HCT116 (cell line): ENCODE measurements around the gene OIT3. TPM values are rescaled to one million over a fixed set of nuclear protein-coding genes. Genes with fewer than 3 reads are reported as not detected.

ENCODE experiments used
- ATAC-seq: fragments of 200-7000 bp; cut with Tn5 transposase; 2 replicates; pipeline ENCODE4 v1.9.1; 2020; ENCODE audit warnings: mild to moderate bottlenecking, moderate library complexity
- BruUV-seq: library from RNA; stranded (reverse); fragments of 400-500 nt; replicated peaks from 2 replicates; lab custom pipeline; 2021; lab: Mats Ljungman, UMichigan
- CTCF ChIA-PET: fragments of 300-600 bp; sonication (Branson Sonifier 250); formaldehyde crosslinking; loops from one replicate; lab custom pipeline; 2021; ENCODE audit warnings: antibody characterized with exemption; lab: Charles Lee
- POLR2A ChIA-PET: fragments of 300-600, 350-600 bp; sonication (Branson Sonifier 250); formaldehyde crosslinking; loops from one replicate; lab custom pipeline; 2021; ENCODE audit warnings: antibody characterized with exemption; lab: Charles Lee
- RAD21 ChIA-PET, 2 experiments: fragments of 300-600 bp; sonication (Branson Sonifier 250); formaldehyde crosslinking; loops; one replicate each; lab custom pipeline; 2023; ENCODE audit warnings: low total read pairs in 2 of 2; ENCODE audit not compliant: uncharacterized antibody in 2 of 2, unreplicated experiment in 2 of 2, low non-redundant PET in 1 of 2; lab: Charles Lee
- DNase-seq: peaks from one replicate; pipeline ENCODE4 v3.0.0-alpha.2; 2010; ENCODE audit warnings: low read depth, low spot score
- H2AFZ ChIP-seq: fragments of 200-600 bp; shearing (Covaris generic), sonication (generic); 2 replicates; pipeline ENCODE4 v1.6.1; 2017; ENCODE audit warnings: low read depth, mixed run types, mixed read lengths, antibody characterized with exemption, low read length; ENCODE audit not compliant: poor library complexity, severe bottlenecking
- H3K27ac ChIP-seq: 2 replicates; pipeline ENCODE4 v1.5.1; 2012; ENCODE audit warnings: low read depth, low read length
- H3K27me3 ChIP-seq: fragments of 200-600 bp; sonication (generic); 2 replicates; pipeline ENCODE4 v1.6.1; 2016; ENCODE audit warnings: mixed run types, low read length, mixed read lengths; ENCODE audit not compliant: insufficient read depth
- H3K36me3 ChIP-seq, 2 experiments: fragments of 200-500 bp in 1 of 2; fragments of 200-600 bp in 1 of 2; sonication (Bioruptor generic) in 1 of 2; sonication (generic) in 1 of 2; 2 replicates each; pipeline versions ENCODE4 v1.5.1 to v1.6.1; 2014 to 2016; ENCODE audit warnings: low read length in 2 of 2, inconsistent platforms in 1 of 2, mixed read lengths in 1 of 2, mixed run types in 1 of 2; ENCODE audit not compliant: insufficient read depth in 2 of 2, control insufficient read depth in 1 of 2
- H3K4me1 ChIP-seq, 2 experiments: fragments of 200-600 bp in 1 of 2; sonication (generic) in 1 of 2; 2 replicates each; pipeline versions ENCODE4 v1.5.1 to v1.6.1; 2012 to 2017; ENCODE audit warnings: low read length in 2 of 2, inconsistent platforms in 1 of 2, mild to moderate bottlenecking in 1 of 2, mixed read lengths in 1 of 2, mixed run types in 1 of 2, moderate library complexity in 1 of 2; ENCODE audit not compliant: insufficient read depth in 2 of 2, control insufficient read depth in 1 of 2
- H3K4me2 ChIP-seq: fragments of 200-600 bp; sonication (generic); 2 replicates; pipeline ENCODE4 v1.6.1; 2017; ENCODE audit warnings: mixed run types, low read length, mixed read lengths
- H3K4me3 ChIP-seq, 2 experiments: fragments of 200-600 bp in 1 of 2; sonication (generic) in 1 of 2; replicated peaks in 1 of 2; 2 replicates each; pipeline ENCODE4 v1.5.1; 2011 to 2016; ENCODE audit warnings: low read length in 2 of 2, control low read depth in 1 of 2, low read depth in 1 of 2, mild to moderate bottlenecking in 1 of 2, mixed read lengths in 1 of 2, mixed run types in 1 of 2
- H3K79me2 ChIP-seq: fragments of 200-600 bp; sonication (generic); 2 replicates; pipeline ENCODE4 v1.6.1; 2017; ENCODE audit warnings: mild to moderate bottlenecking, mixed run types, low read length, moderate library complexity, mixed read lengths; ENCODE audit not compliant: insufficient read depth
- H3K9ac ChIP-seq: fragments of 200-600 bp; sonication (generic); 2 replicates; pipeline ENCODE4 v1.6.1; 2016; ENCODE audit warnings: low read length, mixed read lengths
- H3K9me2 ChIP-seq: fragments of 200-600 bp; sonication (generic), shearing (Covaris generic); 2 replicates; pipeline ENCODE4 v1.6.1; 2017; ENCODE audit warnings: mixed run types, mild to moderate bottlenecking, moderate library complexity; ENCODE audit not compliant: insufficient read depth
- H3K9me3 ChIP-seq, 2 experiments: fragments of 200-500 bp in 1 of 2; fragments of 200-600 bp in 1 of 2; sonication (Bioruptor generic) in 1 of 2; sonication (generic) in 1 of 2; 2 replicates each; pipeline ENCODE4 v1.6.1; 2014 to 2017; ENCODE audit warnings: low read length in 2 of 2, mixed read lengths in 2 of 2, inconsistent platforms in 1 of 2, low read depth in 1 of 2, mild to moderate bottlenecking in 1 of 2, mixed run types in 1 of 2, moderate library complexity in 1 of 2; ENCODE audit not compliant: control insufficient read depth in 1 of 2, insufficient read depth in 1 of 2
- H4K20me1 ChIP-seq: fragments of 200-600 bp; sonication (generic), shearing (Covaris generic); 2 replicates; pipeline ENCODE4 v1.6.1; 2017; ENCODE audit warnings: mixed run types, mild to moderate bottlenecking, moderate library complexity; ENCODE audit not compliant: insufficient read depth
- CEBPB ChIP-seq: IDR thresholded peaks from 2 replicates; pipeline ENCODE4 v1.6.1; 2012; ENCODE audit warnings: low read depth
- EGR1 ChIP-seq: IDR thresholded peaks from 2 replicates; pipeline ENCODE4 v1.6.1; 2012; ENCODE audit warnings: low read depth
- EZH2phosphoT487 ChIP-seq: fragments of 200-600 bp; IDR thresholded peaks from 2 replicates; pipeline ENCODE4 v1.6.1; 2018; ENCODE audit warnings: antibody characterized with exemption, borderline replicate concordance
- FOSL1 ChIP-seq: IDR thresholded peaks from 2 replicates; pipeline ENCODE4 v1.6.1; 2012; ENCODE audit warnings: low read depth
- JUND ChIP-seq: IDR thresholded peaks from 2 replicates; pipeline ENCODE4 v1.6.1; 2012
- RAD21 ChIP-seq: IDR thresholded peaks from 2 replicates; pipeline ENCODE4 v1.6.1; 2012; ENCODE audit warnings: low read depth, mild to moderate bottlenecking
- SIN3A ChIP-seq: IDR thresholded peaks from 2 replicates; pipeline ENCODE4 v1.6.1; 2012; ENCODE audit warnings: low read depth
- SRF ChIP-seq: IDR thresholded peaks from 2 replicates; pipeline ENCODE4 v1.6.1; 2012; ENCODE audit warnings: low read depth
- TCF7L2 ChIP-seq: IDR thresholded peaks from 2 replicates; pipeline ENCODE4 v1.7.0; 2011; ENCODE audit warnings: borderline replicate concordance, inconsistent platforms; ENCODE audit not compliant: insufficient read depth, insufficient read length; ENCODE audit errors: extremely low read depth
- intact Hi-C: fragments of 100-400 bp; cut with micrococcal nuclease; formaldehyde crosslinking; loops from 2 replicates; pipeline ENCODE4 v1.10.0; 2022
- total RNA-seq: library from RNA; stranded (reverse); gene quantifications from one replicate; pipeline ENCODE4 v1.2.1, GENCODE V29; 2021; ENCODE audit not compliant: unreplicated experiment
- TF ChIP-seq, protein P1 (sequence below): IDR thresholded peaks from 2 replicates; pipeline ENCODE4 v1.6.1; 2012

OIT3 gene
- total RNA-seq, 1 experiment from 2014 or later = not detected

DNA sequence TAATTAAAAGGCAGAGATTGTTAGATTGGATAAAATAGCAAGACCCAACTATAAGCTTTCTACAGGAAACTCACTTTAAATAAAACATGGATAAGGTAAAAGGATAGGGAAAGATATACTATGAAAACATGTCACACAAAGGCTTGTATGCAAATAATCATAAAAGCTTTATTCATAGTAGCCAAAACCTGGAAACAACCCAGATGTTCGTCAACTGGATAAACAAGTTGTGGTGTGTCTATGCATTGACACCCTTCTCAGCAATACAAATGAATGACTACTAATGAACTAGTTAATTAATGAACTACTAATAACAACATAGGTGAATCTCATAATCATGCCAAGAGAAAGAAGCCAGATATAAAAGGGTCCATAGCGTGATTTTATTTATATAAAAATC is 37.7 kb upstream of the OIT3 start:
- POLR2A ChIA-PET = no interaction called here
- Histone ChIP-seq H3K4me2 (no peak overlapping the region), H3K27ac (no peak overlapping the region), H3K4me3 (no peak overlapping the region), H2AFZ (no peak overlapping the region), H3K36me3 (peaks cover 0 to 2% of the 10 kb centered on the region in 2 experiments; a peak in 2 of 4 replicates), H3K9me3 (no peaks in the 10 kb centered on the region), H3K79me2 (no peaks in the 10 kb centered on the region), H4K20me1 (no peaks in the 10 kb centered on the region), H3K4me1 (no peaks in the 10 kb centered on the region), H3K27me3 (no peaks in the 10 kb centered on the region), H3K9ac (no peak overlapping the region), H3K9me2 (no peaks in the 10 kb centered on the region)
- ATAC-seq = no peak
- CTCF ChIA-PET = no interaction called here
- intact Hi-C loops = no loop called here
- no peak for DNase-seq
- no TSS peak for BruUV-seq
- no peak for TF ChIP-seq EGR1
- no peak for TF ChIP-seq RAD21
- no peak for TF ChIP-seq FOSL1
- TF ChIP-seq CEBPB = no peak
- TF ChIP-seq SIN3A = no peak
- RAD21 ChIA-PET = no interaction called here

- no peak for DNase-seq
- Histone ChIP-seq H3K36me3 (peaks cover 0 to 6% of the 10 kb centered on the region in 2 experiments; a peak in 2 of 4 replicates), H3K9me2 (no peaks in the 10 kb centered on the region), H3K4me3 (no peak overlapping the region), H3K27ac (no peak overlapping the region), H3K79me2 (no peaks in the 10 kb centered on the region), H4K20me1 (no peaks in the 10 kb centered on the region), H3K4me2 (no peak overlapping the region), H3K4me1 (no peaks in the 10 kb centered on the region), H3K9ac (no peak overlapping the region), H3K9me3 (no peaks in the 10 kb centered on the region), H2AFZ (no peak overlapping the region), H3K27me3 (no peaks in the 10 kb centered on the region)
- no peak for ATAC-seq
- ChIA-PET POLR2A (no interaction called here), CTCF (no interaction called here), RAD21 (no interaction called here)
- intact Hi-C loops = no loop called here
- TF ChIP-seq, protein P1, sequence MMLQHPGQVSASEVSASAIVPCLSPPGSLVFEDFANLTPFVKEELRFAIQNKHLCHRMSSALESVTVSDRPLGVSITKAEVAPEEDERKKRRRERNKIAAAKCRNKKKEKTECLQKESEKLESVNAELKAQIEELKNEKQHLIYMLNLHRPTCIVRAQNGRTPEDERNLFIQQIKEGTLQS = no peak
- TF ChIP-seq TCF7L2 (no peak), SRF (no peak), EZH2phosphoT487 (no peak), JUND (no peak), CEBPB (no peak), SIN3A (no peak)
- BruUV-seq = no TSS peak
Observed at GRCh38 chr10:72858067-72858466, 35.5 kb upstream of the OIT3 start.
